Measurements from ENCODE around the gene VDR. TPM values are rescaled to one million over a fixed set of nuclear protein-coding genes. Genes with fewer than 3 reads are reported as not detected.
A peak's percentile ranks its signal among the peaks of the same experiment; 100 is the strongest.

Gene VDR
- total and polyA plus RNA-seq, 2 experiments from 2014 or later: not detected

- no peak for DNase-seq (ENCODE audit: low read depth in 1 of 2, low spot score in 1 of 2)
- Histone ChIP-seq H3K36me3 (no peaks in the 10 kb centered on the region), H3K27me3 (no peaks in the 10 kb centered on the region), H3K4me1 (ENCODE audit: low read depth) (peaks cover 23% of the 10 kb centered on the region), H3K4me3 (no peak overlapping the region), H3K9me3 (ENCODE audit: low read depth) (no peaks in the 10 kb centered on the region), H3K27ac (no peak overlapping the region)
- no peak for TF ChIP-seq CTCF (IDR thresholded peaks at IDR 0.05; ENCODE audit: low read depth, low read length)
Observed at GRCh38 chr12:47840571-47840970, 64.2 kb downstream of the VDR start.

- H3K27ac ChIP-seq: no peak overlapping the region
- no peak for TF ChIP-seq CTCF (IDR thresholded peaks at IDR 0.05; ENCODE audit: low read depth, low read length)
- H3K4me1 ChIP-seq (ENCODE audit: low read depth): peaks cover 27% of the 10 kb centered on the region
- no peaks in the 10 kb centered on the region for H3K9me3 ChIP-seq (ENCODE audit: low read depth)
- DNase-seq (ENCODE audit: low read depth in 1 of 2, low spot score in 1 of 2): no peak
- H3K27me3 ChIP-seq: no peaks in the 10 kb centered on the region
- H3K4me3 ChIP-seq: no peak overlapping the region
- H3K36me3 ChIP-seq: no peaks in the 10 kb centered on the region
Observed at GRCh38 chr12:47839214-47839876, 65.4 kb downstream of the VDR start.

- H3K9me3 ChIP-seq (ENCODE audit: low read depth): no peaks in the 10 kb centered on the region
- peak; percentile 47 to 58 for DNase-seq (ENCODE audit: low read depth in 1 of 2, low spot score in 1 of 2)
- no peak overlapping the region for H3K4me3 ChIP-seq
- peaks cover 27% of the 10 kb centered on the region for H3K4me1 ChIP-seq (ENCODE audit: low read depth)
- no peaks in the 10 kb centered on the region for H3K27me3 ChIP-seq
- TF ChIP-seq CTCF (IDR thresholded peaks at IDR 0.05; ENCODE audit: low read depth, low read length): peak; percentile 36
- H3K27ac ChIP-seq: no peak overlapping the region
- H3K36me3 ChIP-seq: no peaks in the 10 kb centered on the region
Observed at GRCh38 chr12:47838286-47838931, 66.4 kb downstream of the VDR start.

GRCh38 chr12:47837190-47838171, 67.3 kb downstream of the VDR start:
- DNase-seq (ENCODE audit: low read depth in 1 of 2, low spot score in 1 of 2): peak; percentile 78 to 81
- peak; percentile 90 for TF ChIP-seq CTCF (IDR thresholded peaks at IDR 0.05; ENCODE audit: low read depth, low read length)
- Histone ChIP-seq H3K36me3 (no peaks in the 10 kb centered on the region), H3K4me1 (ENCODE audit: low read depth) (peaks cover 27% of the 10 kb centered on the region), H3K4me3 (no peak overlapping the region), H3K27me3 (no peaks in the 10 kb centered on the region), H3K27ac (no peak overlapping the region), H3K9me3 (ENCODE audit: low read depth) (no peaks in the 10 kb centered on the region)

GRCh38 chr12:47835831-47836155, 69.0 kb downstream of the VDR start:
- peak in 1 of 2 donors; percentile 41 for DNase-seq (ENCODE audit: low read depth in 1 of 2, low spot score in 1 of 2)
- TF ChIP-seq CTCF (IDR thresholded peaks at IDR 0.05; ENCODE audit: low read depth, low read length): no peak
- H3K4me1 ChIP-seq (ENCODE audit: low read depth): peaks cover 17% of the 10 kb centered on the region
- H3K27me3 ChIP-seq: no peaks in the 10 kb centered on the region
- H3K36me3 ChIP-seq: no peaks in the 10 kb centered on the region
- H3K4me3 ChIP-seq: no peak overlapping the region
- H3K27ac ChIP-seq: peak overlapping the region; percentile 75
- H3K9me3 ChIP-seq (ENCODE audit: low read depth): no peaks in the 10 kb centered on the region
